GM21786 (cell line): ENCODE data around the gene DMD.

Experiments used
- ATAC-seq: cut with Tn5 transposase; IDR thresholded peaks from one replicate; pipeline ENCODE4 v1.9.1; 2021; ENCODE audit not compliant: unreplicated experiment

The DMD gene

GRCh38 chrX:33045882-33046281 is 165.5 kb downstream of the DMD start:
- no peak for ATAC-seq

- no peak for ATAC-seq
Measured at GRCh38 chrX:33045245-33045644, 166.1 kb downstream of the DMD start.

GRCh38 chrX:33041141-33041540 is 170.2 kb downstream of the DMD start:
- ATAC-seq = no peak

- ATAC-seq = no peak
Measured at GRCh38 chrX:33032700-33033099, 178.6 kb downstream of the DMD start.

- no peak for ATAC-seq
Measured at GRCh38 chrX:33014949-33015348, 196.4 kb downstream of the DMD start.

- ATAC-seq = no peak
Measured at GRCh38 chrX:33014086-33014485, 197.3 kb downstream of the DMD start.

GRCh38 chrX:33001107-33001506 is 210.2 kb downstream of the DMD start:
- no peak for ATAC-seq

- ATAC-seq = no peak
Measured at GRCh38 chrX:32998776-32999175, 212.6 kb downstream of the DMD start.

- ATAC-seq = no peak
Measured at GRCh38 chrX:32995427-32995826, 215.9 kb downstream of the DMD start.

GRCh38 chrX:32987142-32987541 is 224.2 kb downstream of the DMD start:
- no peak for ATAC-seq

- ATAC-seq = no peak
Measured at GRCh38 chrX:32985544-32985943, 225.8 kb downstream of the DMD start.

- no peak for ATAC-seq
Measured at GRCh38 chrX:32966821-32967355, 244.5 kb downstream of the DMD start.

- ATAC-seq = no peak
Measured at GRCh38 chrX:32954125-32954524, 257.2 kb downstream of the DMD start.

GRCh38 chrX:32948130-32948529 is 263.2 kb downstream of the DMD start:
- no peak for ATAC-seq

- ATAC-seq = no peak
Measured at GRCh38 chrX:32937043-32937442, 274.3 kb downstream of the DMD start.

- ATAC-seq = no peak
Measured at GRCh38 chrX:32933548-32933947, 277.8 kb downstream of the DMD start.

- no peak for ATAC-seq
Measured at GRCh38 chrX:32929040-32929439, 282.3 kb downstream of the DMD start.

- no peak for ATAC-seq
Measured at GRCh38 chrX:32896088-32896487, 315.3 kb downstream of the DMD start.

GRCh38 chrX:32894679-32895078 is 316.7 kb downstream of the DMD start:
- no peak for ATAC-seq

GRCh38 chrX:32893751-32894150 is 317.6 kb downstream of the DMD start:
- no peak for ATAC-seq

GRCh38 chrX:32877592-32877991 is 333.8 kb downstream of the DMD start:
- ATAC-seq = no peak

- ATAC-seq = no peak
Measured at GRCh38 chrX:32874839-32875238, 336.5 kb downstream of the DMD start.

- no peak for ATAC-seq
Measured at GRCh38 chrX:32873786-32874185, 337.6 kb downstream of the DMD start.

- no peak for ATAC-seq
Measured at GRCh38 chrX:32871636-32872035, 339.7 kb downstream of the DMD start.
